MCF 10A (cell line): ENCODE measurements around the gene PDE1C. TPM values are rescaled to one million over a fixed set of nuclear protein-coding genes. Genes with fewer than 3 reads are reported as not detected.
A peak's percentile ranks its signal among the peaks of the same experiment; 100 is the strongest.

Source experiments
- BruUV-seq: library from RNA; stranded (reverse); fragments of 400-500 nt; replicated peaks from 2 replicates; lab custom pipeline; 2021; lab: Mats Ljungman, UMichigan
- CTCF ChIA-PET: fragments of 300-600 bp; sonication (Branson Sonifier 250); formaldehyde crosslinking; extraction: SDS; loops from one replicate; lab custom pipeline; 2021; ENCODE audit warnings: antibody characterized with exemption, inconsistent platforms; lab: Yijun Ruan, JAX
- POLR2A ChIA-PET: fragments of 300-600, 350-650 bp; sonication (Branson Sonifier 250); formaldehyde crosslinking; extraction: SDS; loops from one replicate; lab custom pipeline; 2020; ENCODE audit warnings: antibody characterized with exemption, inconsistent platforms; lab: Yijun Ruan, JAX
- DNase-seq: peaks from one replicate; pipeline ENCODE4 v3.0.0-alpha.2; 2018; ENCODE audit not compliant: unreplicated experiment
- H3K27ac Mint-ChIP-seq: one replicate; pipeline ENCODE4 v1.8.0; 2022; ENCODE audit warnings: mild to moderate bottlenecking, low read depth, mixed read lengths; ENCODE audit not compliant: unreplicated experiment
- H3K27me3 Mint-ChIP-seq: one replicate; pipeline ENCODE4 v1.8.0; 2022; ENCODE audit warnings: mixed read lengths; ENCODE audit not compliant: insufficient read depth, unreplicated experiment
- H3K36me3 Mint-ChIP-seq: one replicate; pipeline ENCODE4 v1.8.0; 2022; ENCODE audit warnings: mild to moderate bottlenecking, moderate library complexity, mixed read lengths; ENCODE audit not compliant: insufficient read depth, unreplicated experiment
- H3K4me1 Mint-ChIP-seq: one replicate; pipeline ENCODE4 v1.8.0; 2022; ENCODE audit warnings: mixed read lengths; ENCODE audit not compliant: insufficient read depth, unreplicated experiment
- H3K4me3 Mint-ChIP-seq: one replicate; pipeline ENCODE4 v1.8.0; 2022; ENCODE audit warnings: mild to moderate bottlenecking, moderate library complexity, mixed read lengths; ENCODE audit not compliant: unreplicated experiment
- H3K9me3 Mint-ChIP-seq: one replicate; pipeline ENCODE4 v1.8.0; 2022; ENCODE audit warnings: mixed read lengths; ENCODE audit not compliant: unreplicated experiment
- intact Hi-C: fragments of 100-400 bp; cut with micrococcal nuclease; formaldehyde crosslinking; loops from 2 replicates; pipeline ENCODE4 v1.14.1; 2022
- total RNA-seq: library from RNA; stranded (reverse); gene quantifications from 2 replicates; pipeline ENCODE4 v1.2.3, GENCODE V29; 2022
- TF ChIP-seq, protein P1 (sequence below): fragments of 200-600 bp; IDR thresholded peaks from one replicate; pipeline ENCODE4 v1.8.0; 2022; ENCODE audit warnings: antibody characterized with exemption, mild to moderate bottlenecking; ENCODE audit not compliant: unreplicated experiment

The PDE1C gene
- total RNA-seq, 1 experiment from 2014 or later: 0.14 TPM

- ChIA-PET CTCF (no interaction called here), POLR2A (interaction anchor here (0.5 kb wide), 1 partner anchor 10 kb away, joined by 3 read pairs; no protein-coding TSS in a partner anchor)
- Mint-ChIP-seq H3K4me3 (no peak overlapping the region), H3K9me3 (no peaks in the 10 kb centered on the region), H3K27ac (peak overlapping the region; percentile 69), H3K27me3 (no peaks in the 10 kb centered on the region), H3K36me3 (no peaks in the 10 kb centered on the region), H3K4me1 (peaks cover 12% of the 10 kb centered on the region)
- intact Hi-C loops: no loop called here
- BruUV-seq: no TSS peak
- TF ChIP-seq, protein P1, sequence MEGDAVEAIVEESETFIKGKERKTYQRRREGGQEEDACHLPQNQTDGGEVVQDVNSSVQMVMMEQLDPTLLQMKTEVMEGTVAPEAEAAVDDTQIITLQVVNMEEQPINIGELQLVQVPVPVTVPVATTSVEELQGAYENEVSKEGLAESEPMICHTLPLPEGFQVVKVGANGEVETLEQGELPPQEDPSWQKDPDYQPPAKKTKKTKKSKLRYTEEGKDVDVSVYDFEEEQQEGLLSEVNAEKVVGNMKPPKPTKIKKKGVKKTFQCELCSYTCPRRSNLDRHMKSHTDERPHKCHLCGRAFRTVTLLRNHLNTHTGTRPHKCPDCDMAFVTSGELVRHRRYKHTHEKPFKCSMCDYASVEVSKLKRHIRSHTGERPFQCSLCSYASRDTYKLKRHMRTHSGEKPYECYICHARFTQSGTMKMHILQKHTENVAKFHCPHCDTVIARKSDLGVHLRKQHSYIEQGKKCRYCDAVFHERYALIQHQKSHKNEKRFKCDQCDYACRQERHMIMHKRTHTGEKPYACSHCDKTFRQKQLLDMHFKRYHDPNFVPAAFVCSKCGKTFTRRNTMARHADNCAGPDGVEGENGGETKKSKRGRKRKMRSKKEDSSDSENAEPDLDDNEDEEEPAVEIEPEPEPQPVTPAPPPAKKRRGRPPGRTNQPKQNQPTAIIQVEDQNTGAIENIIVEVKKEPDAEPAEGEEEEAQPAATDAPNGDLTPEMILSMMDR: no peak
- DNase-seq: peak; percentile 56
These were observed 112.0 kb downstream of the PDE1C start for GRCh38 chr7:31958226-31958625.

DNA sequence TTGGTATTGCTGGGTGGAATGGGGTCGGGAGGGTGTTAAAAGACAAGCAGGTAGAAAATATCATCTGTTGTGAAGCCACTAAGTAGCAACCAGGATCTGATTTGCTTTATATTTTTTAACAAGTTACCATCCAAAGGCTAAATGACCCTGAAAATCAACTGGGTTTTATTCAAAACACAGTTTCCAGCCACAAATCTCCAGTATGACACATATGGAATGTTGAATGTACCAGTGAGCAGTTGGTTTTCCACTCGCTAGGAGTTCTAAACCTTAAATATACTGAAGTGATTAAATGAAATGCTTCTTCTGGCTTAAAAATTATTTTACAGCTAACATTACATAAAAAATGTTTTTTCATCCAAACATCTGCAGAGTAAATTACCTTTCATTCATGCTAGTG, 112.5 kb downstream of the PDE1C start:
- no peak for DNase-seq
- Mint-ChIP-seq H3K9me3 (no peaks in the 10 kb centered on the region), H3K36me3 (no peaks in the 10 kb centered on the region), H3K27ac (peak overlapping the region; percentile 69), H3K27me3 (no peaks in the 10 kb centered on the region), H3K4me3 (no peak overlapping the region), H3K4me1 (peaks cover 12% of the 10 kb centered on the region)
- no TSS peak for BruUV-seq
- intact Hi-C loops: no loop called here
- ChIA-PET POLR2A (no interaction called here), CTCF (interaction anchor here (0.6 kb wide), 1 partner anchor 78 kb away, joined by 4 read pairs; no protein-coding TSS in a partner anchor)
- TF ChIP-seq, protein P1: no peak

GRCh38 chr7:31957090-31957720, 113.0 kb downstream of the PDE1C start:
- no TSS peak for BruUV-seq
- intact Hi-C loops: no loop called here
- H3K27ac Mint-ChIP-seq: peak overlapping the region; percentile 9
- DNase-seq: peak; percentile 43
- H3K36me3 Mint-ChIP-seq: no peaks in the 10 kb centered on the region
- H3K4me3 Mint-ChIP-seq: no peak overlapping the region
- TF ChIP-seq, protein P1: no peak
- ChIA-PET CTCF (interaction anchor here (0.6 kb wide), 1 partner anchor 78 kb away, joined by 4 read pairs; no protein-coding TSS in a partner anchor), POLR2A (no interaction called here)
- H3K4me1 Mint-ChIP-seq: peaks cover 12% of the 10 kb centered on the region
- H3K9me3 Mint-ChIP-seq: no peaks in the 10 kb centered on the region
- no peaks in the 10 kb centered on the region for H3K27me3 Mint-ChIP-seq

- ChIA-PET POLR2A (interaction anchor here (0.6 kb wide), 1 partner anchor 40 kb away, joined by 5 read pairs; no protein-coding TSS in a partner anchor), CTCF (no interaction called here)
- Mint-ChIP-seq H3K36me3 (no peaks in the 10 kb centered on the region), H3K27ac (no peak overlapping the region), H3K27me3 (no peaks in the 10 kb centered on the region), H3K4me1 (peaks cover 12% of the 10 kb centered on the region), H3K9me3 (no peaks in the 10 kb centered on the region), H3K4me3 (no peak overlapping the region)
- TF ChIP-seq, protein P1: no peak
- no TSS peak for BruUV-seq
- DNase-seq: no peak
- intact Hi-C loops: no loop called here
These were observed 114.6 kb downstream of the PDE1C start for GRCh38 chr7:31955641-31956040.
